GM21447 (cell line): ENCODE measurements around the gene SLC25A33.
A peak's percentile ranks its signal among the peaks of the same experiment; 100 is the strongest.

Experiments
- ATAC-seq: cut with Tn5 transposase; IDR thresholded peaks from one replicate; pipeline ENCODE4 v1.9.1; 2021; ENCODE audit not compliant: unreplicated experiment

The SLC25A33 gene

GRCh38 chr1:9586147-9586766 is 47.0 kb downstream of the SLC25A33 start:
- ATAC-seq: no peak

GRCh38 chr1:9588551-9589143 is 49.4 kb downstream of the SLC25A33 start, which contains the start of gene TMEM201:
Gene TMEM201 (plus strand): TSS chr1:9588911. CDS start chr1:9588931, 20 bp downstream.
- peak; percentile 54 for ATAC-seq

GRCh38 chr1:9589144-9589718 is 50.0 kb downstream of the SLC25A33 start:
- peak; percentile 13 for ATAC-seq

- ATAC-seq: no peak
Measured at GRCh38 chr1:9589719-9590157, 50.5 kb downstream of the SLC25A33 start.

- ATAC-seq: no peak
Measured at GRCh38 chr1:9590201-9590600, 50.9 kb downstream of the SLC25A33 start.

GRCh38 chr1:9590945-9591668 is 51.8 kb downstream of the SLC25A33 start:
- no peak for ATAC-seq

- no peak for ATAC-seq
Measured at GRCh38 chr1:9591669-9592509, 52.6 kb downstream of the SLC25A33 start.

GRCh38 chr1:9592510-9593075 is 53.3 kb downstream of the SLC25A33 start:
- ATAC-seq: no peak

GRCh38 chr1:9593147-9593491 is 53.9 kb downstream of the SLC25A33 start:
- no peak for ATAC-seq

- ATAC-seq: no peak
Measured at GRCh38 chr1:9593492-9594465, 54.5 kb downstream of the SLC25A33 start.

GRCh38 chr1:9594471-9595155 is 55.3 kb downstream of the SLC25A33 start:
- ATAC-seq: no peak

- ATAC-seq: no peak
Measured at GRCh38 chr1:9595156-9595967, 56.1 kb downstream of the SLC25A33 start.

GRCh38 chr1:9595968-9596340 is 56.7 kb downstream of the SLC25A33 start:
- no peak for ATAC-seq

GRCh38 chr1:9596415-9597123 is 57.3 kb downstream of the SLC25A33 start:
- ATAC-seq: no peak

- ATAC-seq: no peak
Measured at GRCh38 chr1:9597361-9598315, 58.4 kb downstream of the SLC25A33 start.

GRCh38 chr1:9598316-9598700 is 59.0 kb downstream of the SLC25A33 start:
- ATAC-seq: no peak
